HFF-Myc (cell line): ENCODE measurements around the gene EXOC3L1.

Experiments
- DNase-seq: peaks from one replicate; pipeline ENCODE4 v3.0.0-alpha.2; 2011; ENCODE audit warnings: low read depth; ENCODE audit errors: extremely low read depth
- H3K4me3 ChIP-seq: replicated peaks from 2 replicates; pipeline ENCODE4 v1.5.1; 2011; ENCODE audit warnings: low read depth, mild to moderate bottlenecking, control low read depth, low read length
- TF ChIP-seq, protein P1 (sequence below): IDR thresholded peaks from 2 replicates; pipeline ENCODE4 v1.5.1; 2012; ENCODE audit warnings: mild to moderate bottlenecking, low read depth, low read length, control low read depth; ENCODE audit errors: missing control alignments

Gene EXOC3L1, protein sequence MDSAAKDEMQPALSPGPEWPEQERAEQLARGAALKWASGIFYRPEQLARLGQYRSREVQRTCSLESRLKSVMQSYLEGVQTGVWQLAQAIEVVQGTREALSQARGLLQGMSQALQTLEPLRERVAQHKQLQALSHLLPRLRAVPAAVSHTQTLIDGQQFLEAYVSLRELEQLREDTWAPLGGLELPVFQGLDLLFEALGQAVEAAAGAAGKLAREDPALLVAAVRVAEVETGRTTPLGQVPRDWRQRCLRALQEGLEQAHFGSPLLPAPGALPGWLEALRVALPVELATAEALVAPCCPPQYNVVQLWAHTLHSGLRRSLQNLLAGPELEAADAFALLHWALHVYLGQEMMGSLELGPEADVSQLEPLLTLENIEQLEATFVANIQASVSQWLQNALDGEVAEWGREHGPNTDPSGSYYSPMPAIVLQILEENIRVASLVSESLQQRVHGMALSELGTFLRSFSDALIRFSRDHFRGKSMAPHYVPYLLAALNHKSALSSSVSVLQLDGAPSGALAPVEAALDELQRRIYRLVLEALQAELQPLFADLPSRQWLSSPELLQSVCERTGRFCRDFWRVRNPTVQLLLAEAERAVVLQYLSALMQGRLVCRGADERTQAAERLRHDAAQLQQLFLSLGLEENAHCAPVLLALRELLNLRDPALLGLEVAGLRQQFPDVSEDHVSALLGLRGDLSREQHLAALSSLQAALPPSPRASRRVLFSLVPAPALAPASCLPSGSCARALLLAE

DNA sequence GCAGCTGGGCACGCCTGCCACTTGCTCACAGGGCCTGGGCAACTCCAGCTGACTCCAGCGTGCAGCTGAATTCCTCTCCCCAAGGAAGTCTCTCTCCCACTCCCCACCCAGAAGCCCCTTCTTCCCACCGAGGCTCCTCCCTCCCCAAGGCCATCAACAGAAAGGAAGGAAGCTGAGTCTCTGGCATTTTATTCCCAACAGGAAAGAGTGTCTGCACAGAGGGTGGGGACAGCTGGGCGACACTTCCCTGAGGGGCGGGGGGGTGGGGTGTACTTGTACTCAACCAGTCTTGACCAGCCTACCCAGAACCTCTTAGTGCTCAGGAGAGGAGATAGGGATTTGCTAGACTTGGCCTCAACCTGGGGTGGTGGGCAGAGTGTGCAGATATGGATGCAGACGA is at the start of gene EXOC3L1:
Gene EXOC3L1 (minus strand): TSS at position 96 of the 400 bp plus-strand sequence. CDS start 460 bp downstream, outside the sequence.
- H3K4me3 ChIP-seq = no peak within 1 kb of the TSS

DNA sequence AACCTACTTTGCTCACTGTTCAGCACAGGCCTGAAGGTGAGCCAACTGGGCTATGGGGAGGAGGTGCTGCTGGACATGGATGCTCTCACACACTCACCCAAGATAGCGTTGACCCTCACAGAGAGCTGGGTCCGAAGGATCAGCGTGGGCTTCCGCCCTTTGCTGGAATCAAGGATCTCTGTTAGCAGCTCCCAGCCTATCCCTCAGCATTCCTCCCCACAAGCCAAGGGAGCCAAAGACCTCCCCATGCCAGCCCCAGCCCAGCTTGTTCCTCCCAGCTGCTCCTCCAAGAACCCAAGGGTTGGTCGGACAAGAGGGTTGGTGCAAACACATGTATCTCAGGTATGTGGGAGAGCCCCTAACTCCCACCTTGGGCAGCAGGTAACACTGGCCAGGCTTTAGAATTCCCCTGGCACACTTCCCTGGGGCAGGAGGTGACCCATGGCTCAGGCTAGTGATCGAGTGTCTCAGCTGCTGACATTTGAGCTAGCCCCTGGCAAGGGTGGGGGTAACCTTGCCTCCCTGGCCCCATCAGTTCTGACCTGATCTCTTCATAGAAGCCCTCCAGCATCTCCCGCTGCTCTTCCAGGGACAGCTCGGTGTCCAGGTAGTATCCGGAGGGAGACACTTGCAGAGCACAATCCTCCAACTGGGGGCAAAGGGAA is 49.0 kb upstream of the EXOC3L1 start:
- DNase-seq = no peak
- TF ChIP-seq, protein P1, sequence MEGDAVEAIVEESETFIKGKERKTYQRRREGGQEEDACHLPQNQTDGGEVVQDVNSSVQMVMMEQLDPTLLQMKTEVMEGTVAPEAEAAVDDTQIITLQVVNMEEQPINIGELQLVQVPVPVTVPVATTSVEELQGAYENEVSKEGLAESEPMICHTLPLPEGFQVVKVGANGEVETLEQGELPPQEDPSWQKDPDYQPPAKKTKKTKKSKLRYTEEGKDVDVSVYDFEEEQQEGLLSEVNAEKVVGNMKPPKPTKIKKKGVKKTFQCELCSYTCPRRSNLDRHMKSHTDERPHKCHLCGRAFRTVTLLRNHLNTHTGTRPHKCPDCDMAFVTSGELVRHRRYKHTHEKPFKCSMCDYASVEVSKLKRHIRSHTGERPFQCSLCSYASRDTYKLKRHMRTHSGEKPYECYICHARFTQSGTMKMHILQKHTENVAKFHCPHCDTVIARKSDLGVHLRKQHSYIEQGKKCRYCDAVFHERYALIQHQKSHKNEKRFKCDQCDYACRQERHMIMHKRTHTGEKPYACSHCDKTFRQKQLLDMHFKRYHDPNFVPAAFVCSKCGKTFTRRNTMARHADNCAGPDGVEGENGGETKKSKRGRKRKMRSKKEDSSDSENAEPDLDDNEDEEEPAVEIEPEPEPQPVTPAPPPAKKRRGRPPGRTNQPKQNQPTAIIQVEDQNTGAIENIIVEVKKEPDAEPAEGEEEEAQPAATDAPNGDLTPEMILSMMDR = no peak

More for the DNA sequence above, at the start of gene EXOC3L1:
- no peak for DNase-seq
- TF ChIP-seq, protein P1 = no peak

GRCh38 chr16:67238278-67238575 is 48.3 kb upstream of the EXOC3L1 start:
- TF ChIP-seq, protein P1 = no peak
- DNase-seq = no peak
- no peak overlapping the region for H3K4me3 ChIP-seq

More for the DNA sequence above, 49.0 kb upstream of the EXOC3L1 start:
- no peak overlapping the region for H3K4me3 ChIP-seq

GRCh38 chr16:67237396-67238277 is 47.7 kb upstream of the EXOC3L1 start:
- TF ChIP-seq, protein P1 = no peak

GRCh38 chr16:67236563-67237395 is 46.8 kb upstream of the EXOC3L1 start:
- H3K4me3 ChIP-seq = no peak overlapping the region
- TF ChIP-seq, protein P1 = no peak
- no peak for DNase-seq

More at GRCh38 chr16:67237396-67238277, 47.7 kb upstream of the EXOC3L1 start:
- no peak overlapping the region for H3K4me3 ChIP-seq
- no peak for DNase-seq
